ENCODE results near the gene RUFY2.

The RUFY2 gene

DNA sequence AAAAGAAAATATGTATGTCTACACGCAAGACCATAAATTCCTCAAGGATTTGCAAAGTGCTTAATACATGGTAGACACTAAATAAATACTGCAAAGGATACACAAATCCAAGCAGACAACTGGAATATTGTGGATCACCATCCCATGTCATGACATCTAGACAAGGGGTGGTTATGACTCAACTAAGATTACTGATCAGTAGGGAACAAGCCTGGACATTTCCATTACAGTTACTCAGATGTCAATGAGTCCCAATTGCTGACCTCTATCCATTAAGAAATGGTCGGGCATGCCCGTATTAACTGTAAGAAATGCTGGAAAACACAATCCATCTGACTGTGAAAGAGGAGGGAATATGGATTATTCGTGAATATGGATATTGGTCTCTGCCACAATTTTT is 27.6 kb upstream of the RUFY2 start:
- no peak for DNase-seq
- Histone ChIP-seq H3K27ac (no peak overlapping the region), H3K27me3 (replicated peaks) (no peaks in the 10 kb centered on the region), H3K36me3 (replicated peaks) (peaks cover 5% of the 10 kb centered on the region), H3K4me3 (ENCODE audit: low read depth, low read length) (no peak overlapping the region)
- TF ChIP-seq CTCF (IDR thresholded peaks at IDR 0.05; ENCODE audit: low read depth, low read length, missing control alignments): no peak
- in situ Hi-C loops (cut with HindIII; ENCODE audit: low pct_ligation_motif_present, low sequenced_read_pairs): no loop called here

GRCh38 chr10:68428396-68429104 is 21.5 kb upstream of the RUFY2 start:
- TF ChIP-seq CTCF (IDR thresholded peaks at IDR 0.05; ENCODE audit: low read depth, low read length, missing control alignments): no peak
- no peak overlapping the region for H3K4me3 ChIP-seq (ENCODE audit: low read depth, low read length)
- no peak for DNase-seq
- no peaks in the 10 kb centered on the region for H3K36me3 ChIP-seq (replicated peaks)
- no peak overlapping the region for H3K27ac ChIP-seq
- in situ Hi-C loops (cut with HindIII; ENCODE audit: low pct_ligation_motif_present, low sequenced_read_pairs): no loop called here
- H3K27me3 ChIP-seq (replicated peaks): no peaks in the 10 kb centered on the region

DNA sequence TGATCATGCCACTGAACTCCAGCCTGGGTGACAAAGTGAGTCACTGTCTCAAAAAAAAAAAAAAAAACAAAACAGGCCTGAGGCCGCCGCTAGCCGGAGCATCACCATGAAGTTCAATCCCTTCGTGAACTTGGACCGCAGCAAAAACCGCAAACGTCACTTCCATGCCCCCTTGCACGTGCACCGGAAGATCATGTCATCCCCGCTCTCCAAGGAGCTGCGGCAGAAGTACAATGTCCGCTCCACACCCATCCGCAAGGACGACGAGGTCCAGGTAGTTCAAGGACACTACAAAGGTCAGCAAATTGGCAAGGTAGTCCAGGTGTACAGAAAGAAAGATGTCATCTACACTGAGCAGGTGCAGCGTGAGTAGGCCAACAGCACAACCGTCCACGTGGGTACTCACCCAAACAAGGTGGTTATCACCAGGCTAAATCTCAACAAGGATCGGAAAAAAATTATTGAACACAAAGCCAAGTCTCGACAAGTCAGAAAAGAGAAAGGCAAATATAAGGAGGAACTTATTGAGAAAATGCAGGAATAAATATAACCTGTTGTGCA is 17.5 kb upstream of the RUFY2 start:
- TF ChIP-seq CTCF (IDR thresholded peaks at IDR 0.05; ENCODE audit: low read depth, low read length, missing control alignments): no peak
- no peak overlapping the region for H3K27ac ChIP-seq
- no peaks in the 10 kb centered on the region for H3K27me3 ChIP-seq (replicated peaks)
- no peak for DNase-seq
- in situ Hi-C loops (cut with HindIII; ENCODE audit: low pct_ligation_motif_present, low sequenced_read_pairs): no loop called here
- no peaks in the 10 kb centered on the region for H3K36me3 ChIP-seq (replicated peaks)
- H3K4me3 ChIP-seq (ENCODE audit: low read depth, low read length): no peak overlapping the region

DNA sequence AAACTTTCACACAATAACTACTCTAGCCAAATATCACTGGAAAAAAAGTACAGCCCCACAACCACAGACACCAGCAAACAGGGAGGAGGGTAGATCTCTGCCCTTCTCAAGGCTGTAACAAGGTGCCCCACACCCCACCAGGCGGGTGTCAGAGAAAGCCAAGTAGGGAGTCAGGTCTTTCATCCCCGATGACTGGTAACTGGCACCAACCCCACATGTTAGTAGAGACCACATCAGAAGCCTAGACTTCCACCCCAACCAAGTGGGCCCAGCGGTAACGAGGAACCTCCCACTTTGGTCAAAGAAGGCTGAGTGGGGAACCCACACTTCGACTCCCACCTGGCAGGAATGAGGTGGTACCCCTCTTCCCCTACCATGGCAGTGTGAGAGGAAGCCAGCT is 16.4 kb upstream of the RUFY2 start:
- no peaks in the 10 kb centered on the region for H3K27me3 ChIP-seq (replicated peaks)
- no peaks in the 10 kb centered on the region for H3K36me3 ChIP-seq (replicated peaks)
- DNase-seq: no peak
- no peak overlapping the region for H3K4me3 ChIP-seq (ENCODE audit: low read depth, low read length)
- in situ Hi-C loops (cut with HindIII; ENCODE audit: low pct_ligation_motif_present, low sequenced_read_pairs): no loop called here
- H3K27ac ChIP-seq: no peak overlapping the region
- no peak for TF ChIP-seq CTCF (IDR thresholded peaks at IDR 0.05; ENCODE audit: low read depth, low read length, missing control alignments)

DNA sequence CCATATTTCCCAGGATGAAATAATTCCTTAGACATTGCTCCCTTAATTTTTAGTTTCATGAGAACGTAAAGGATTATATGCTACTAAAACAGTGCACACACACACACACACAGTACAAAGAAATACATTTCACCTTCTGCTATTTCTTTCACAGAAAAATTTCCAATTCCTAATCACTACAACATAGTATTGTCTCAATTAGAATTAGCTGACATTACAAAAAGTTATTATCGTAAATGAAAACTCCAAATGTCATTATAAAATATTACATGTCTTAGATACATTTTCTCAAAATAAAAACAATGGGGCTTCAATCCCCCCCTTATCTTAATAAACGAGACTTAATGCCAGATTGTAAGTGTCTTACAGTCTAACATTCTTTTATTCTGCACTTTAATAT is 12.3 kb upstream of the RUFY2 start:
- no peaks in the 10 kb centered on the region for H3K36me3 ChIP-seq (replicated peaks)
- no peak overlapping the region for H3K4me3 ChIP-seq (ENCODE audit: low read depth, low read length)
- in situ Hi-C loops (cut with HindIII; ENCODE audit: low pct_ligation_motif_present, low sequenced_read_pairs): no loop called here
- no peaks in the 10 kb centered on the region for H3K27me3 ChIP-seq (replicated peaks)
- H3K27ac ChIP-seq: no peak overlapping the region
- DNase-seq: no peak
- no peak for TF ChIP-seq CTCF (IDR thresholded peaks at IDR 0.05; ENCODE audit: low read depth, low read length, missing control alignments)
